ENCODE results near the gene FAM83G.
A peak's percentile ranks its signal among the peaks of the same experiment; 100 is the strongest.

The FAM83G gene

GRCh38 chr17:18937981-18938691 lies 66.4 kb downstream of the FAM83G start:
- ChIA-PET POLR2A (interaction anchor here (1.3 kb wide), 1 partner anchor 10 kb away, joined by 4 read pairs; no protein-coding TSS in a partner anchor), CTCF (interaction anchor here (1.2 to 2.3 kb wide), 2 partner anchors 10 to 23 kb away, joined by 4 to 9 read pairs; no protein-coding TSS in a partner anchor)
- Histone ChIP-seq H3K27ac (ENCODE audit: extremely low read depth, low read depth, low read length) (no peak overlapping the region), H3K4me3 (ENCODE audit: low read depth, low read length) (no peak overlapping the region), H3K9me3 (ENCODE audit: control insufficient read depth, insufficient read depth, low read depth, low read length) (no peaks in the 10 kb centered on the region), H3K36me3 (ENCODE audit: control insufficient read depth in 2 of 2, insufficient read depth in 1 of 2, low read length in 2 of 2) (no peaks in the 10 kb centered on the region), H3K4me1 (ENCODE audit: control insufficient read depth, insufficient read depth, low read length) (no peaks in the 10 kb centered on the region)
- TF ChIP-seq OSR2 (tag by site-specific recombination; IDR thresholded peaks at IDR 0.05) (peak; percentile 42; the same call in 1 of the 2 replicates), PRDM10 (tag by site-specific recombination; IDR thresholded peaks at IDR 0.05) (peak; percentile 41; the same call in 1 of the 2 replicates), ZNF335 (tag by site-specific recombination; conservative IDR thresholded peaks at IDR 0.05) (peak; percentile 80), KLF7 (tag by site-specific recombination; IDR thresholded peaks at IDR 0.05; ENCODE audit: borderline replicate concordance) (no peak), GFI1B (tag by site-specific recombination; IDR thresholded peaks at IDR 0.05) (no peak), ZSCAN5A (tag by site-specific recombination; IDR thresholded peaks at IDR 0.05) (no peak)

GRCh38 chr17:18933102-18934058 lies 71.2 kb downstream of the FAM83G start:
- Histone ChIP-seq H3K36me3 (ENCODE audit: control insufficient read depth in 2 of 2, insufficient read depth in 1 of 2, low read length in 2 of 2) (peaks cover 25 to 37% of the 10 kb centered on the region in 2 experiments), H3K4me1 (ENCODE audit: control insufficient read depth, insufficient read depth, low read length) (no peaks in the 10 kb centered on the region), H3K27ac (ENCODE audit: extremely low read depth, low read depth, low read length) (no peak overlapping the region), H3K9me3 (ENCODE audit: control insufficient read depth, insufficient read depth, low read depth, low read length) (no peaks in the 10 kb centered on the region), H3K4me3 (ENCODE audit: low read depth, low read length) (no peak overlapping the region)
- ChIA-PET CTCF (no interaction called here), POLR2A (no interaction called here)
- TF ChIP-seq, protein P1, sequence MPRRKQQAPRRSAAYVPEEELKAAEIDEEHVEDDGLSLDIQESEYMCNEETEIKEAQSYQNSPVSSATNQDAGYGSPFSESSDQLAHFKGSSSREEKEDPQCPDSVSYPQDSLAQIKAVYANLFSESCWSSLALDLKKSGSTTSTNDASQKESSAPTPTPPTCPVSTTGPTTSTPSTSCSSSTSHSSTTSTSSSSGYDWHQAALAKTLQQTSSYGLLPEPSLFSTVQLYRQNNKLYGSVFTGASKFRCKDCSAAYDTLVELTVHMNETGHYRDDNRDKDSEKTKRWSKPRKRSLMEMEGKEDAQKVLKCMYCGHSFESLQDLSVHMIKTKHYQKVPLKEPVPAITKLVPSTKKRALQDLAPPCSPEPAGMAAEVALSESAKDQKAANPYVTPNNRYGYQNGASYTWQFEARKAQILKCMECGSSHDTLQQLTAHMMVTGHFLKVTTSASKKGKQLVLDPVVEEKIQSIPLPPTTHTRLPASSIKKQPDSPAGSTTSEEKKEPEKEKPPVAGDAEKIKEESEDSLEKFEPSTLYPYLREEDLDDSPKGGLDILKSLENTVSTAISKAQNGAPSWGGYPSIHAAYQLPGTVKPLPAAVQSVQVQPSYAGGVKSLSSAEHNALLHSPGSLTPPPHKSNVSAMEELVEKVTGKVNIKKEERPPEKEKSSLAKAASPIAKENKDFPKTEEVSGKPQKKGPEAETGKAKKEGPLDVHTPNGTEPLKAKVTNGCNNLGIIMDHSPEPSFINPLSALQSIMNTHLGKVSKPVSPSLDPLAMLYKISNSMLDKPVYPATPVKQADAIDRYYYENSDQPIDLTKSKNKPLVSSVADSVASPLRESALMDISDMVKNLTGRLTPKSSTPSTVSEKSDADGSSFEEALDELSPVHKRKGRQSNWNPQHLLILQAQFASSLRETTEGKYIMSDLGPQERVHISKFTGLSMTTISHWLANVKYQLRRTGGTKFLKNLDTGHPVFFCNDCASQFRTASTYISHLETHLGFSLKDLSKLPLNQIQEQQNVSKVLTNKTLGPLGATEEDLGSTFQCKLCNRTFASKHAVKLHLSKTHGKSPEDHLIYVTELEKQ (tag by site-specific recombination; IDR thresholded peaks at IDR 0.05; ENCODE audit: borderline replicate concordance): no peak
- TF ChIP-seq ZSCAN4 (tag by site-specific recombination; IDR thresholded peaks at IDR 0.05): no peak
- peak; percentile 82 for TF ChIP-seq ZNF121 (tag by site-specific recombination; IDR thresholded peaks at IDR 0.05)
- TF ChIP-seq TCF7L2 (IDR thresholded peaks at IDR 0.05; ENCODE audit: borderline replicate concordance, low read depth, low read length): no peak
